Smooth muscle cell (in vitro differentiated cells): ENCODE results near the gene DXO. TPM values are rescaled to one million over a fixed set of nuclear protein-coding genes. Genes with fewer than 3 reads are reported as not detected.
"Not testable (repeated sequence)": the region's sequence is repeated elsewhere in the genome, so short reads cannot be mapped to it uniquely, and the experiment has no call there.

Experiments used
- DNase-seq: peaks from one replicate; lab custom pipeline; 2025; ENCODE audit not compliant: unreplicated experiment; lab: John Stamatoyannopoulos, UW
- H2AFZ ChIP-seq: fragments of 200-600 bp; sonication (generic); 2 replicates; pipeline ENCODE4 v1.6.0; 2016; ENCODE audit warnings: antibody characterized with exemption, low read depth, mild to moderate bottlenecking
- H3F3A ChIP-seq: fragments of 200-600 bp; sonication (generic); 2 replicates; pipeline ENCODE4 v1.6.0; 2017; ENCODE audit warnings: antibody characterized with exemption, low read depth
- H3K27ac ChIP-seq: fragments of 200-600 bp; sonication (generic); 2 replicates; pipeline ENCODE4 v1.5.1; 2016; ENCODE audit warnings: low read depth, mild to moderate bottlenecking
- H3K27me3 ChIP-seq: fragments of 200-600 bp; sonication (generic); 2 replicates; pipeline ENCODE4 v1.6.1; 2016; ENCODE audit warnings: low read depth, mild to moderate bottlenecking
- H3K36me3 ChIP-seq: fragments of 200-600 bp; sonication (generic); 2 replicates; pipeline ENCODE4 v1.5.1; 2016; ENCODE audit warnings: low read depth
- H3K4me1 ChIP-seq: fragments of 200-600 bp; sonication (generic); 2 replicates; pipeline ENCODE4 v1.5.1; 2016; ENCODE audit warnings: low read depth
- H3K4me2 ChIP-seq: fragments of 200-600 bp; sonication (generic); 2 replicates; pipeline ENCODE4 v1.6.0; 2016; ENCODE audit warnings: mild to moderate bottlenecking
- H3K4me3 ChIP-seq: fragments of 200-600 bp; sonication (generic); 2 replicates; pipeline ENCODE4 v1.5.1; 2016; ENCODE audit warnings: mild to moderate bottlenecking
- H3K79me2 ChIP-seq: fragments of 200-600 bp; sonication (generic); 2 replicates; pipeline ENCODE4 v1.6.0; 2016; ENCODE audit warnings: low read depth, mild to moderate bottlenecking
- H3K9ac ChIP-seq: fragments of 200-600 bp; sonication (generic); 2 replicates; pipeline ENCODE4 v1.6.0; 2016; ENCODE audit warnings: low read depth
- H3K9me3 ChIP-seq: fragments of 200-600 bp; sonication (generic); replicated peaks from 2 replicates; pipeline ENCODE4 v1.5.1; 2016; ENCODE audit warnings: low read depth
- H4K20me1 ChIP-seq: fragments of 200-600 bp; sonication (generic); 2 replicates; pipeline ENCODE4 v1.6.0; 2016; ENCODE audit warnings: low read depth
- CTCF ChIP-seq: fragments of 200-600 bp; sonication (generic); IDR thresholded peaks from 2 replicates; pipeline ENCODE4 v1.5.1; 2017; ENCODE audit warnings: borderline replicate concordance, mild to moderate bottlenecking, antibody characterized with exemption; ENCODE audit not compliant: insufficient read depth, poor library complexity, severe bottlenecking
- WGBS: methylation state at CpG from one replicate; pipeline ENCODE4 v1.1.7; 2016; ENCODE audit warnings: low lambda C conversion rate; 5-methylcytosine and 5-hydroxymethylcytosine counted together
- polyA plus RNA-seq: library from polyadenylated mRNA; unstranded; fragments of >200 nt; fragmentation: Nextera tagmentation; extraction: Ambion mirVana; gene quantifications from 2 replicates; pipeline ENCODE4 v1.2.1, GENCODE V29; 2016
- total RNA-seq: library from RNA; depleted of rRNA; stranded (reverse); fragments of >200 nt; gene quantifications from 2 replicates; pipeline ENCODE4 v1.2.3, GENCODE V29; 2014

DXO gene
- total and polyA plus RNA-seq, 2 experiments from 2014 or later = 11.0 to 21.9 TPM

- TF ChIP-seq CTCF = no peak
These were observed 38.4 kb downstream of the DXO start for GRCh38 chr6:31933537-31933936.

GRCh38 chr6:31932137-31932536 lies 39.8 kb downstream of the DXO start:
- not testable (repeated sequence) for H3K36me3 ChIP-seq, H3K27ac ChIP-seq, H3K9ac ChIP-seq, H3K4me1 ChIP-seq, H3K27me3 ChIP-seq, H3K79me2 ChIP-seq, H3K4me2 ChIP-seq, DNase-seq, H4K20me1 ChIP-seq, H3K9me3 ChIP-seq, H3F3A ChIP-seq, H3K4me3 ChIP-seq, H2AFZ ChIP-seq
- 98% methylated on average over 15 of the region's 32 CpGs for WGBS

More at GRCh38 chr6:31933537-31933936, 38.4 kb downstream of the DXO start:
- H3K4me2 ChIP-seq = no peak overlapping the region
- no peaks in the 10 kb centered on the region for H3K36me3 ChIP-seq
- H3K79me2 ChIP-seq = no peaks in the 10 kb centered on the region
- H3K27ac ChIP-seq = no peak overlapping the region
- 95% methylated on average over 19 of the region's 19 CpGs for WGBS
- H4K20me1 ChIP-seq = no peaks in the 10 kb centered on the region
- H3F3A ChIP-seq = no peaks in the 10 kb centered on the region
- no peak for DNase-seq
- no peak overlapping the region for H3K9ac ChIP-seq
- H3K9me3 ChIP-seq = no peaks in the 10 kb centered on the region
- H3K4me3 ChIP-seq = no peak overlapping the region
- H3K27me3 ChIP-seq = peaks cover 4% of the 10 kb centered on the region
- no peak overlapping the region for H2AFZ ChIP-seq
- H3K4me1 ChIP-seq = no peaks in the 10 kb centered on the region

GRCh38 chr6:31930962-31931361 lies 41.0 kb downstream of the DXO start:
- Histone ChIP-seq H3K36me3 (no peaks in the 10 kb centered on the region), H3K9ac (no peak overlapping the region), H3K27ac (no peak overlapping the region), H2AFZ (no peak overlapping the region), H3K79me2 (no peaks in the 10 kb centered on the region), H3K27me3 (peaks cover 6% of the 10 kb centered on the region), H3F3A (no peaks in the 10 kb centered on the region), H3K4me3 (no peak overlapping the region), H3K4me2 (no peak overlapping the region), H4K20me1 (no peaks in the 10 kb centered on the region), H3K4me1 (no peaks in the 10 kb centered on the region), H3K9me3 (no peaks in the 10 kb centered on the region)
- TF ChIP-seq CTCF = no peak
- WGBS = 97% methylated on average over 1 of the region's 1 CpG
- no peak for DNase-seq

GRCh38 chr6:31928672-31928939 lies 43.3 kb downstream of the DXO start:
- Histone ChIP-seq H2AFZ (no peak overlapping the region), H3K4me2 (no peak overlapping the region), H4K20me1 (no peaks in the 10 kb centered on the region), H3K27me3 (peaks cover 4% of the 10 kb centered on the region), H3K79me2 (no peaks in the 10 kb centered on the region), H3K9me3 (no peaks in the 10 kb centered on the region), H3K27ac (no peak overlapping the region), H3K9ac (no peak overlapping the region), H3K4me1 (no peaks in the 10 kb centered on the region), H3K36me3 (no peaks in the 10 kb centered on the region), H3K4me3 (no peak overlapping the region), H3F3A (no peaks in the 10 kb centered on the region)
- 88% methylated on average over 9 of the region's 9 CpGs for WGBS
- no peak for TF ChIP-seq CTCF
- DNase-seq = no peak
